Fibroblast of the aortic adventitia (primary cell): Measurements from ENCODE around the gene GP2. TPM values are rescaled to one million over a fixed set of nuclear protein-coding genes. Genes with fewer than 3 reads are reported as not detected.
"Not testable (repeated sequence)": the region's sequence is repeated elsewhere in the genome, so short reads cannot be mapped to it uniquely, and the experiment has no call there.

Experiments used
- DNase-seq: peaks from one replicate; pipeline ENCODE4 v3.0.0-alpha.2; 2010; ENCODE audit warnings: low read depth
- H3K4me3 ChIP-seq: 2 replicates; pipeline ENCODE4 v1.5.1; 2011; ENCODE audit warnings: low read depth, mild to moderate bottlenecking, control low read depth, low read length, moderate library complexity
- CTCF ChIP-seq: IDR thresholded peaks from 2 replicates; pipeline ENCODE4 v1.5.1; 2011; ENCODE audit warnings: mild to moderate bottlenecking, low read length, control low read depth, inconsistent platforms; ENCODE audit not compliant: insufficient read depth
- total RNA-seq: library from RNA; depleted of rRNA; stranded (reverse); fragments of >200 nt; gene quantifications from 2 replicates; pipeline ENCODE4 v1.2.3, GENCODE V29; 2012; ENCODE audit warnings: low replicate concordance

GP2 gene
- total RNA-seq, 1 donor: not detected

- no peak overlapping the region for H3K4me3 ChIP-seq
- no peak for TF ChIP-seq CTCF
- no peak for DNase-seq
Observed at GRCh38 chr16:20321671-20322070, 5.6 kb downstream of the GP2 start.

GRCh38 chr16:20321051-20321450 lies 6.3 kb downstream of the GP2 start:
- DNase-seq, H3K4me3 ChIP-seq: not testable (repeated sequence)

GRCh38 chr16:20320592-20320991 lies 6.7 kb downstream of the GP2 start:
- no peak for TF ChIP-seq CTCF
- H3K4me3 ChIP-seq: no peak overlapping the region
- DNase-seq: no peak

- TF ChIP-seq CTCF: no peak
- DNase-seq: no peak
- no peak overlapping the region for H3K4me3 ChIP-seq
Observed at GRCh38 chr16:20320178-20320577, 7.1 kb downstream of the GP2 start.

- TF ChIP-seq CTCF: no peak
- no peak for DNase-seq
- H3K4me3 ChIP-seq: no peak overlapping the region
Observed at GRCh38 chr16:20319406-20319805, 7.9 kb downstream of the GP2 start.

- TF ChIP-seq CTCF: no peak
- DNase-seq: no peak
- no peak overlapping the region for H3K4me3 ChIP-seq
Observed at GRCh38 chr16:20318437-20318836, 8.9 kb downstream of the GP2 start.

GRCh38 chr16:20318006-20318405 lies 9.3 kb downstream of the GP2 start:
- no peak for TF ChIP-seq CTCF
- no peak overlapping the region for H3K4me3 ChIP-seq
- DNase-seq: no peak
